Measurements from ENCODE around the gene IGFBP3.
A peak's percentile ranks its signal among the peaks of the same experiment; 100 is the strongest.
"Not testable (repeated sequence)": the region's sequence is repeated elsewhere in the genome, so short reads cannot be mapped to it uniquely, and the experiment has no call there.

IGFBP3 gene, protein sequence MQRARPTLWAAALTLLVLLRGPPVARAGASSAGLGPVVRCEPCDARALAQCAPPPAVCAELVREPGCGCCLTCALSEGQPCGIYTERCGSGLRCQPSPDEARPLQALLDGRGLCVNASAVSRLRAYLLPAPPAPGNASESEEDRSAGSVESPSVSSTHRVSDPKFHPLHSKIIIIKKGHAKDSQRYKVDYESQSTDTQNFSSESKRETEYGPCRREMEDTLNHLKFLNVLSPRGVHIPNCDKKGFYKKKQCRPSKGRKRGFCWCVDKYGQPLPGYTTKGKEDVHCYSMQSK

DNA sequence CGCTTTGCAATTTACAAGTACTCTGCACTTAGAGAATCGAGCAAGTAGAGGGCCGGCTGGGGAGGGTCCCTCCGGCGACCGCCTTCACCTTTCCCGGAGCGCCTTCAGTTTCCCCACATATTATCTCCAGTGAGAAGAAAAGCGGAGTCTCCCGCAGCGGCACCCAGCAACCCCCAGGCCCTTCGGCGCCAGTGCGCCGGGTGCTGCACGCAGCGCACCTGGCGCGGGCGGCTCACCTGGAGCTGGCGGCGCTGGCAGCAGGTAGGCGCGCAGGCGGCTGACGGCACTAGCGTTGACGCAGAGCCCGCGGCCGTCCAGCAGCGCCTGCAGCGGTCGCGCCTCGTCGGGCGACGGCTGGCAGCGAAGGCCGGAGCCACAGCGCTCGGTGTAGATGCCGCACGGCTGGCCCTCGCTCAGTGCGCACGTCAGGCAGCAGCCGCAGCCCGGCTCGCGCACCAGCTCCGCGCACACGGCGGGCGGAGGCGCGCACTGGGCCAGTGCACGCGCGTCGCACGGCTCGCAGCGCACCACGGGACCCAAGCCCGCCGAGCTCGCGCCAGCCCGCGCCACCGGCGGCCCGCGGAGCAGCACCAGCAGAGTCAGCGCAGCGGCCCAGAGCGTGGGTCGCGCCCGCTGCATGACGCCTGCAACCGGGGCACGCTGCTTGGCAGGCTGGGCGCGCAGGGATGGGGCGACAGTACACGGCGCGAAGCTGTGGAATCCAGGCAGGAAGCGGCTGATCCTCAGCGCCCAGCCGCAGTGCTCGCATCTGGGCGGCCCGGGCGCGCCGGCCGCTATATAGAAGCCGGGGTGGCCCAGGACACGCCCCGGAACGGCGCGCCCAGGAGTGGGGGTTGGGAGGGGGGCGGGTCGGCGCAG is at the start of gene IGFBP3:
TSS of gene IGFBP3 (minus strand) at position 771 of the 879 bp plus-strand sequence. CDS start at position 639, 132 bp downstream.
- no peak for DNase-seq

DNA sequence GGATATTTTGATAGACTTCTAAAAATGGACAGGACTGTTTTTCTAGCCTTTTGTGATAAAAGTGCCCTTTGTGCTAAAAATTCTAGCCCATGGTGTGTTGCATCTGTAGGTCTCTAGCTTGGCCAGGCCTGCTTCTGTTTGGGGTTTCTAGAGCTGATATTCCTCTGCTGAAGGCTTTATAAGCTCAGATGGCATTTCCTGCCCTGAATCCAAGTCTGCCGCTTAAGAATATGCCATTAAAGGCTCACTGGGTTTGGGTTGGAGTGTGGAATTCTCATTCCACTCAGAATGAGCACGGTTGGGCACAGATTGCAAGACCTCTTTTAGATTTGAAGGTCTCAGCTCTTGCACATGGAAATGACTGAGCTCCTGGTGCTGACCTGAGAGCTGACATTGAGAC is 49.4 kb upstream of the IGFBP3 start:
- no peak for DNase-seq

DNA sequence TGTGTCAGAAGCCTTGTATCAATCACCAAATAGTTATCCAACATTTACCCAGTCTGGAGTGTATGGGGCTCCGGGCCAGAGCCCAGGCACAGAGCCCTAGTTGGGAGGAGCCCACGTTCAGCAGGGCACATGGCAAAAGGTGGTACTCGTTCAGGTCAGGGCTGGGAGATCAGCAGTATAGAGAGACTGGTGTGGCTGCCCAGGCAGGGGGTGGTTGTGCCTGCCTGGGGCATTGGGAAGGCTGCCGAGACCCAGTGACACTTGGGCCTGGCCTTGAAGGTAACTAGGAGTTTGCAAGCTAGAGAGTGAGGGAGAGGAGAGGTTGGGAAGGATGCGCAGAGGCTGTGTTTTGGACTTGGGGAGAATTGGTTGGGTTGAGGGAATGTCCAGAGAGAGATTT is 48.9 kb upstream of the IGFBP3 start:
- DNase-seq: no peak

DNA sequence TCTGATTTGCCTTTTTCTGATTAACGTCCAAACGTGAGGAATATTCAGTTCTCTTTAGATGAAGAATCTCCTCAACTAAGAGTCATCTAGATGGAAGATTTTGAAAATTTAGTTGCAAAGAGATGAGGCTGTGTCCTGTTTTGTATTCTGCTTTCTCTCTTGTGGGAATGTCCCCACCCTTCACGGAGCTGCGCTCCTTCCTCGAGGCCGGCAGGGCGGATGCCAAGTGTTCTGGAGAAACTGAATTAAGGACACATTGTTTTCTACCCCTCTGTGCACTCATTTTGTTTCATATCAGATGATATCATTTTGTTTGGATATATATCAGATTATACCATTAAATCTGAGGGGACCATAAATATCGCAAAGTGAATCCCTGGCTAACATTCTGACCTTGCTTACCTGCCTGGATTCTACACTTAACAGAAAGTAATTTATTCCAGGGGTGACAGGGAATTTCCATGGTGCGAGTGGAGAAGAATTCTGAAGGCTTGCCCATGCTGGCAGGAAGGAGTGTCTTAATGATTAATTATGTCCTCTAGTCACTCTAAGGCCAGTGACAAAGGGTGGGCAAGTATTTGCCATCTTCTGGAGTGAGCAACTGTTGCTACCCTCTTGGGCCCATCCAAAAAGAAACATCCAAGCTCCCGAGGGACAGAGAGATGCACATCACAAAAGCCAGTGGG is 47.9 kb upstream of the IGFBP3 start:
- no peak for DNase-seq

DNA sequence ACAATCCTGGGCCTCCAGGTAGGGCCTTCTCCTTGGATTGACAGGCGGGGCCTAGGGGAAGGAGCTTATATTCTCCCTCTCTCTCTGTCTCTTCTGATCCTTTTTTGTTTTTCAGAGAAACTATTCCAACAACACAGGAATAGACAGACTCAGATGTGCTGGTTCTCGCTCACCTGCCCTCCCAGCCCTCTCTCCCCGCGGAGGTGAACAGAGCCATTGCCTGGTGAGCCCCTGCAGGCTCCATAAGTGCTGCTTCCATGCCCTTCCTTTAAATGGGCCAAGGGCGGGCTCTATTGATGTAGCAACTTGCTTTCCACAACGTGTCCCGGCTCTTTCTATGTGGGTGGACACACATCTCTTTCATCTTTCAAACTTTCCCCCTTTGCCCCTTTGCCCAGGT is 47.2 kb upstream of the IGFBP3 start:
- DNase-seq: no peak

DNA sequence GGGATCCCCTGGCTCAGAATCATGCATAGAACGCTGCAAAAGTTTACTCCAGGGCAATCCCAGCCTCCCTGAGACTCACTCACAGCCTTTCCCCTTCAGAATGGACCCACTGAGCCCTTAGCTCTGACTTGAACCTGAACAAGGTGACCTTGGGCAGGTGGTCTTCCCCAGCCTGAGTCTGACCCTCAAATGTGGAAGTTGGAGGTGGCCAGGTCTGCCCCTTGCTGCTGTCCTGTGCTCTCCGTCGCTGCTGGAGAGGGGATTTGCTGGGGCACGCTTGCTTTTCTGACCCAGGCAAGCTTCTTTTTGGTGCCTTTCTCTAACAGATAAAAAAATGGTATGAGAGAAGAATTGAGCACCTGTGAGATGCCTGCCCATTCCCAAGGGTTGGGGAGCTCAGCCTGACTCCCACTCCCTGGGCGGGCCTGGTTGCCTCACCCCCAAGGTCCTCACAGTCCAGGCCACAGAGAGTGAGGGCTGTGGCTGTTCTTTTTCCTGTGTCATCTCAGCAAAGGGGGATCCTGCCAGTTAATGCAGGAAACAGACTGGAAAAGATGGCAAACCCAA is 46.6 kb upstream of the IGFBP3 start:
- DNase-seq: no peak

DNA sequence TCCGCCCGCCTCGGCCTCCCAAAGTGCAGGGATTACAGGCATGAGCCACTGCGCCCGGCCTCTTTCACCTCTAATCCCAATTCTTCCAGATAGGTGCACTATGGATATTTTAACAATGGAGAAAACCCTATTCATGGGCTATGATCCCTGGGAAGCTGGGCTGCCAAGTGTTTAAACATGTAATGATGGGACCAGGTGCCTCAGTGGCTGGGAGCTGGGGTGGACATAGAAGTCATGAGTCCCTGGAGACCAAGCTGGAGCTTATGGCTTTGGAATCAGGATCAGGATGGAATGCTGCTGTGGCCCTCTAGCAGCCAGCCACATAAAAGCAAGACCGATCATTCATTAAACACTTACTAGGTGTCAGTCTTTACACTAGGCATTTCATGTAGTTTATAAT is 41.8 kb upstream of the IGFBP3 start:
- DNase-seq: no peak

DNA sequence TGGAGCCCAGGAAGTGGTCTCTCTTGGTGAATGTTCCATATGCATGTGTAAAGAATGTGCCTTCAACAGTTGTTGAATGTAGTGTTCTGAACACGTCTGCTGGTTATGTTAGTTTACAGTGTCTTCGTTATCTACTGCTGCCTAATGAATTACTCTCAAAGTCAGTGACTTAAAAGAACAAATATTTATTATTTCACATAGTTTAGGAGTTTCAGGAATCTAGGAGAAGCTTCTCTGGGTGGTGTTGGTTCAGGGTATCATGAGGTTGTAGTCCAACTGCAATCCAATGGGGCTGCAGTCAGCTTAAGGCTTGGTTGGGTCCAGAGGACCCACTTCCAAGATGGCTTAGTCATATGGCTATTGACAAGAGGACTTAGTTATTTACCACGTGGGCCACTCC is 36.6 kb upstream of the IGFBP3 start:
- no peak for DNase-seq

DNA sequence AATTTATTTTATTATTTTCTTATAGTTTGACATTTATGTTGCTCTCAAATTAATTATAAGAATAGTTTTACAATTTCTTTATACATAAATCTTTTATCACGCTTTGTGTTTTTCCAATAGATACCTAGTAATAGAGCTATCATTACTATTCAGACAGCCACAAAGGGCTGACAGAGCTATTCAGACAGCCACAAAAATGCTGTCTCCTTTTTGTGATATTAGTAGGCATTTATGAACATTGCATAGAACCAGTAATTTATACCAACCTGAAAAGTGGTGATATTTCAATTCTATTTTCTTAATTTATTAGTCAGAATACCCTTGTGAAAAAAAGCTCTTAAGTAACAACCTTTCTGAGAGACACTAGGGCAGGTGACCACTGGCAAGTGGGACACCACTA is 34.2 kb upstream of the IGFBP3 start:
- no peak for DNase-seq

DNA sequence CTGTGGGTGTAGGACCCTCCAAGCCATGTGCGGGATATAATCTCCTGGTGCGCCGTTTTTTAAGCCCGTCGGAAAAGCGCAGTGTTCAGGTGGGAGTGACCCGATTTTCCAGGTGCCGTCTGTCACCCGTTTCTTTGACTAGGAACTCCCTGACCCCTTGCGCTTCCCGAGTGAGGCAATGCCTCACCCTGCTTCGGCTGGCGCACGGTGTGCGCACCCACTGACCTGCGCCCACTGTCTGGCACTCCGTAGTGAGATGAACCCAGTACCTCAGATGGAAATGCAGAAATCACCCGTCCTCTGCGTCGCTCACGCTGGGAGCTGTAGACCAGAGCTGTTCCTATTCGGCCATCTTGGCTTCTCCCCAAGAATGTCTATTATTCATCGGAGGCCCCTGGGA is 32.0 kb upstream of the IGFBP3 start:
- DNase-seq: not testable (repeated sequence)

DNA sequence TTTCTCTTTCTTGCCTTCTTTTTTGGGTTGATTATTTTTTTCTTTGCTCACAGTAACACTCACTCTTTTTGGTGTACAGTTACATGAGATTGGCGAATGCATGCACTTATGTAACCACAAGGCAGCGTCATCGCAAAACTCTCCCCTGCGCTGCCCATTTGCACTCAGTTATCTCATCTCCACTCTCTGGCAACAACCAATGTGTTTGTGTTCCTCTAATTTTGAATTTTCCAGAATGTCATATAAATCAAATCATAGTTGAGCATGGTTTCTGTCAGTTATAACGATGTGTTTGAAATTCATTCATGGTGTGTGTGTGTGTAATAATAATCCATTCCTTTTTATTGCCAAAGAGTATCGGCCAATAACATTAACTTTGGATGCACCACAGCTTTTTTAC is 23.0 kb upstream of the IGFBP3 start:
- DNase-seq: no peak

DNA sequence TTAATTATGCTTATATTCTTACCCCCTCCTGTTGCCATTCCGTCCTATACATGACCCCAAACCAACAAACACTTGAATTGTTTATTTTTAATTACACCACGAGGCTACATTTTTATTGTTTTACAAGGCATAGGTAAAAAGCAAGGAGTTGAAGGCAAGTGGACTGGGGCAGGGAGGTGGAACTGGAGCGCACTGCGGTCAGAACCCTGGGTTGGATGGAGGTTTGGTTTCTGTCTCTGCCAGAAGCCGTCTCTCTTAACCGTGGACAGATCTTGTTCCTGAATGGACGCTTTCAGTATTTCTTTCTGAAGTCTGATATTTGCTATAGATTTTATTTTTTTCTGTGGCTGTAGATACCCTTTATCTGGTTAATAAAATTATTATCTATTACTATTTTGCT is 19.9 kb upstream of the IGFBP3 start:
- no peak for DNase-seq

DNA sequence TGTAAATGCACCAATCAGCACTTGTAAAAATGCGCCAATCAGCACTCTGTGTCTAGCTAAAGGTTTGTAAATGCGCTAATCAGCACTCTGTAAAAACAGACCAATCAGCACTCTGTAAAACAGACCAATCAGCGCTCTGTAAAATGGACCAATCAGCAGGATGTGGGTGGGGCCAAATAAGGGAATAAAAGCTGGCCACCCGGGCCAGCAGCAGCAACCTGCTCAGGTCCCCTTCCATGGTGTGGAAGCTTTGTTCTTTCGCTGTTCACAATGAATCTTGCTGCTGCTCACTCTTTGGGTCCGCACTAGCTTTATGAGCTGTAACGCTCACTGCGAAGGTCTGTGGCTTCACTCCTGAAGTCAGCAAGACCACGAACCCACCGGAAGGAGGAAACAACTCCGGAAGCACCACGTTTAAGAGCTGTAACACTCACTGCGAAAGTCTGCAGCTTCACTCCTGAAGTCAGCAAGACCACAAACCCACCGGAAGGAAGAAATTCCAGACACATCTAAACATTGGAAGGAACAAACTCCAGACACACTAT is 19.2 kb upstream of the IGFBP3 start:
- DNase-seq: not testable (repeated sequence)

DNA sequence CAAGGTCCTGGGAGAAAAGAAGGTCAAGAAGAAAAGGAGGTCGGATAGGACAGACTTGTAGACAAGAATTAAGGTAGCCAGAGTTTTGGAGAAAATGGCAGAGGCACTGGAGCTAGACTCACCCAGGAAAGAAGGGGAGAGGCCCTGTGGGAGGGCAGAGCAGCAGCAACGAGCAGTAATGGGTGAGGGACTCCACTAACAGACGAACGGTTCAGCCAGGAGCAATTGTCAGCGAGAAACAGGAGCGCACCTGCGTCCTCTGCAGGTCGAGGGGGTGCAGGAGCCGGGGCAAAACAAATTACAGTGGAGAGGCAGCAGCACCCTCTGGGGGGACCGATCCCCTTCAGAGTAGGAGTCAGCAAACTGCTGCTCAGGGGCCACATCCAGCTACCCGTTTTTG is 18.5 kb upstream of the IGFBP3 start:
- no peak for DNase-seq

DNA sequence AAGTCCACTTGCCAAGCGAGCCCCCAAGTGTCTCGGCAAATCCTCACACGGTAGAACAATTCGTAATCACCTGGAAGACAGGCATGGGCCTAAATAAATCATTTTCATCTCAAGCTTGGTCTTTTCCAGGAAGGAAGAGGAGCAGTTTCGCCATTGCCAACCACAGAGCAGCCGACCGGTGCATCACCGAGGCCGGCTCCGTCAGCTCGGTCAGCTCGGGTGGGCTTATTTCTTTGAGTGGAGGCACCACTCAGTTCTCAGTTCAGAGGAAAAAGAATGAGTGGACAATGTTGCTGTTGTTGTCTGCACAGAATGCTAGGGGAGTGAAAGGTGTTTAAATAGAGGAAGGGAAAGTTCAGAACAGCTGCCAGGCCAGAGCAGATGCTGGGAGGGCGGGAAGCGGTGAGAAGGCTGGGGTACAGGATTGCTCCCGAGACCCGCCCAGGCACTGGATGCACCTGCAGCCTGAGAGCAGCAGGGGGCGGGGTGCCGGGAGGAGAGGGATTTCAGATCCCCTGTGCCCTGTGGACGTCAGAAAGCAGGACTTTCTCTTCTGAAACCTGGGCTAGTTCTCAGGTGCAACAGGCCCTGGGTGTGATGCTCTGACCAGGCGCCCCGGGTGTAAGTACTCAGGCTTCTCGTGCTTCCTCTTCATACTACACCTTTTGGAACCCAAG is 17.7 kb upstream of the IGFBP3 start:
- no peak for DNase-seq

DNA sequence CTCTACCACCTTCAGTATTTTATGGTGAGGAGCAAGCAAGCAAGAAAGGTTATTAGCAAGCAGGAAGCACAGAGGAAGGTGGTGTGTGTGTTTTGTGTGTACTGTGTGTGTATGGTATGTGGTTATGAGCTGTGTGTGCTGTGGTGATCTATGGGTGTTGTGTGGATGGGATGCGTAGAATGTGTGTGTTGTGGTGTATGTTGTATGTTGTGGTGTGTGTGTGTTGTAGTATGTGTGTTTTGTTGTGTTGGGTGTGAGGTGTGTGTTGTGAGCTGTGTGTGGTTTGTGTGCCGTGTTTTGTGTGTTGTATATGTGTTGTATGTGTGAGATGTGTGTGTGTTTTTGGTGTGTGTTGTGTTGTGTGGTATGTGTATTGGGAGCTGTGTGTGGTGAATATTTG is 16.8 kb upstream of the IGFBP3 start:
- no peak for DNase-seq

DNA sequence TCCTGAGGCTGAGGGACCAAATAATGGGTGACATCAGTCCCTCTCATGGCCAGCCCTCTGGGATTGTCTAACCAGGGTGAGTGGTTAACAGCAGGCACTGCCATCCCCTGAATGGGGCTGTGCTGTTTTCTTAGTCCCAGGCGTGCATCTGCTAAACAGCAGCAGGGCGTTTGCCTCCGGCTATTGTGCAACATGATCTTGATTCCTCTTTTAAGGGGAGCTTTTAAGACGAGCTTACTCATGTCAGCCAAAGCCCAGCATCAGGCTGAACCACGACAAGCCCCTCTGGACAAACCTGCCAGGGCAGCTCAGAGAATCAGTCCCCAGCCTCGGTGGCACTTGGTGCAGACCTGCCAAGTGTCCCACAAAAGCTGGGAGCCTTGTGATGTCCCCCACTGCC is 16.2 kb upstream of the IGFBP3 start:
- DNase-seq: no peak

DNA sequence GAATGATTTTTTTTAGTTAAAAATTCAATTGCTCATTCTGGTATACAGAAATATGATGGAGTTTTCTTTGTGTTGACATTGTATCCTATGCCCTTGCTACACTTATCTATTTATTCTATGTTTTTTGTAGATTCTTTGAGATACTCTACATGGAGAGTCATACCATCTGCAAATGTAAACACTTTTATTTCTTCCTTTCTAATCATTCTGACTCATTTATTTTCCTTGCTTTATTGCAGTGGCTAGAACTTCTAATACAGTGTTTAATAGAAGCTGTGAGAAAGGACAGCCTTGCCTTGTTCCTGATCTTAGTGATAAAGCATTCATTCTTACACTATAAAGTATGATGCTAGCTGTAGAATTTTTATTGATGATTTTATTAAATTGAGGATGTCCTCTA is 9.9 kb upstream of the IGFBP3 start:
- DNase-seq: no peak

DNA sequence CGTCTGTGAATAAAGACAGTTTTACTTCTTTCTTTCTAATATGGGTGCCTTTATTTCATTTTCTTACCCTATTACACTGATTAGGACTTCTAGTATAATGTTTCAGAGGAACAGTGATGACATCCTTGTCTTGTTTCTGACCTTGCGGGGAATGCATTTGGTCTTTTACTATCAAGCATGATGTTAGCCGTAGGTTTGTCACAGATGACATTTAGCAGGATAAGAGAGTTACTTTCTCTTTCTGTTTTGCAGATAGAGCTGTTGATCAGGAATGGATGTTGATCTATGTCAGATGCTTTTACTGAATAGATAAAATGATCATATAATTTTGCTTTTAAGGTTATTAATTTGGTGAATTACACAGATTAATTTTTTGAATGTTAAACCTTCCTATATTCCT is 6.6 kb upstream of the IGFBP3 start:
- no peak for DNase-seq

DNA sequence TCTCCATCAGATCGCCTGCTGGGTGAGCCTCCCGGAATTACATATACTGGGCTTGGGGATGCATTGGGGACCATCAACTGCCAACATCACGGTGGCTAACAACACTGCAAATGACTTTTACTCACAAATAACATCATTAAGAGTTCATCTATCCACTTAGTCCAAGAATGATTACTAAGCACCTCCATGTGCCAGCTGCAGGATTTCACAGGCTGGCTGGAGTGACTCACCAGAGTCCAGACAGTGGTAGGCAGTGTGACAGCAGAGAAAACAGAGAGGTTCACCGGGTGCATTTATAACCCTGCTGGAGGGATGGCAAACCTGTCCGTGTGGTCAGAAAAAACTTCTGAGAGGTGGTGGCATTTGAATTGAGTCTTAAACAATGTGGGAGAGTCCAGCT is 3.2 kb upstream of the IGFBP3 start:
- no peak for DNase-seq

DNA sequence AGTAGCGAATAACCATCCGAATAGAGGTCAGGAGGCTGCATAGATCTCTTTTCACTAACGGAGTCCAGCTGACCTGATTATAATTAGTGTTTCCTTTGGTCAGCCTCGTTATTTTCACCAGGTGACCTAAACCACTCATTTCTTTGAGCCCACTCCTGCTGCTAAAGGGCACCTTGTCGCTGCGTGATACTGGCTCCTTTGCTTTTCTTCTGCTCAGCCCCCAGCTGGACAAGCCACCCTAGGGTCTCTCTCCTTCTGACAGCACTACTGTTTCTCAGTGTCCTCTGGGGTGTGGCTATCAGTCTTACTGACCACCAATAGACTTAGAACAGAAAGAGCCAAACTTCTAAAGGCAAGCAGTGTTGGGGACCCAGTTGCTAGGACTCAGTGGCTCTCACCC is 2.7 kb upstream of the IGFBP3 start:
- DNase-seq: no peak

DNA sequence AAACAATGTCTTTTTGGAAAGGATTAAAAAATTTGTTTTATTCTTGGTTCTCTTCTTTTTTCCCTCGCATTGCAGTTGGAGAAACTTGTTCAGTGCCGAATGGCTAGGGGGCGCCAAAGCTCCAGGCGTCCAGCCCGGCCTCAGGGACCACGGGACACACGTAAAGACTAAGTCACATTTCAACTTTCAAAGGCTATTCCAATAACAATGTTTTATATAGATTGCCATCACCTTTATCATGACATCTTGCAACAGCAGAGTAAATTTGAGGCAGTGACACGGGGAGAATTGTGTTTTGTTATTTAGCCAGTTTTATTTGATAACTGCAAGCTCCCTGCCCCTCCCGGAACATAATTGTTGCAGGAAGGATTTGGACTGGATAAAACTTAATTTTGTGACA is 2.2 kb upstream of the IGFBP3 start:
- DNase-seq: peak; percentile 46

DNA sequence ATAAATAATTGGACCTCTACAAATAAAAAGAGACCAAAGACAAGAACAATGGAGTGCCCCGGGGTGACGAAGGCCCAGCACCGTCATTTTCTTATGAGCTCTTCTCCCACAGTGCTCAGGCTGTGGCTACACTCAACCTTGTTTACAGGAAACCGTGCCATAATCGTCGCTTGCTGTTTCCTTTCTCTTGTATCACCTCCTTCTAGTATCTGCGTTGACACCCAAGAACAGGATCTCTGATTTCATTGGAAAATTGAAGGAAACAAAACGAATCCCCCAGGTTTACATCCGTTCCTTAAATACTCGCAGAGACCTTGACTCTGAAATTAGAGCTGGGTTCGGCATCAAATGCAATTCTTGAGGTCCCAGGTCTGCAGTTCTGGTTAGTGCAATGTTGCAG is 1.7 kb upstream of the IGFBP3 start:
- DNase-seq: no peak
